Sigmoid colon (tissue), 3 donors: ENCODE results near the gene ROBO1.

Experiments
- CTCF ChIP-seq, 4 experiments: fragments of 450-650 bp in 3 of 4; fragments of 200-600 bp in 1 of 4; IDR thresholded peaks; one replicate each; pipeline ENCODE4 v1.5.1; 2016 to 2019; ENCODE audit warnings: antibody characterized with exemption in 4 of 4, mild to moderate bottlenecking in 3 of 4, moderate library complexity in 2 of 4
- POLR2A ChIP-seq, 2 donors: fragments of 450-650 bp; IDR thresholded peaks; one replicate each; pipeline ENCODE4 v1.6.1; 2016; ENCODE audit warnings: antibody characterized with exemption in 2 of 2, mild to moderate bottlenecking in 2 of 2, moderate library complexity in 2 of 2

DNA sequence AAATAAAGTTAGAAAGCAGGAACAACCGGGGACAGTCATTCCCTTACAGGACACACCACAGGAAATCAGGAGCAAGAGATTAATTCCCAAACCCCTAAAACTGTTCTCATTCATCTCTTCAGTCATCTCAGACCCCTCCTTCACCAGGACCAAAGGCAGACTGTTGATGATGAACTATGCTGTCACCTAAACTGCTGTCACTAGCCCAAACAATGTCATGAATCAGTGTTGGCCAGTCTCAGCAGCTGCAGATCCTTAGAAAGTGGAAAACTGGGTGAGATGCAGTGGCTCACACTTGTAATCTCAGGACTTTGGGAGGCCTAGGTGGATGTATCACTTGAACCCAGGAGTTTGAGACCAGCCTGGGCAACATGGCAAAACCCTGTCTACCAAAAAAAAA lies 909.6 kb downstream of the ROBO1 start:
- TF ChIP-seq CTCF (IDR thresholded peaks at IDR 0.05) (no peak), POLR2A (IDR thresholded peaks at IDR 0.05) (no peak)
